Measurements from ENCODE around the gene PAPLN.

DNA sequence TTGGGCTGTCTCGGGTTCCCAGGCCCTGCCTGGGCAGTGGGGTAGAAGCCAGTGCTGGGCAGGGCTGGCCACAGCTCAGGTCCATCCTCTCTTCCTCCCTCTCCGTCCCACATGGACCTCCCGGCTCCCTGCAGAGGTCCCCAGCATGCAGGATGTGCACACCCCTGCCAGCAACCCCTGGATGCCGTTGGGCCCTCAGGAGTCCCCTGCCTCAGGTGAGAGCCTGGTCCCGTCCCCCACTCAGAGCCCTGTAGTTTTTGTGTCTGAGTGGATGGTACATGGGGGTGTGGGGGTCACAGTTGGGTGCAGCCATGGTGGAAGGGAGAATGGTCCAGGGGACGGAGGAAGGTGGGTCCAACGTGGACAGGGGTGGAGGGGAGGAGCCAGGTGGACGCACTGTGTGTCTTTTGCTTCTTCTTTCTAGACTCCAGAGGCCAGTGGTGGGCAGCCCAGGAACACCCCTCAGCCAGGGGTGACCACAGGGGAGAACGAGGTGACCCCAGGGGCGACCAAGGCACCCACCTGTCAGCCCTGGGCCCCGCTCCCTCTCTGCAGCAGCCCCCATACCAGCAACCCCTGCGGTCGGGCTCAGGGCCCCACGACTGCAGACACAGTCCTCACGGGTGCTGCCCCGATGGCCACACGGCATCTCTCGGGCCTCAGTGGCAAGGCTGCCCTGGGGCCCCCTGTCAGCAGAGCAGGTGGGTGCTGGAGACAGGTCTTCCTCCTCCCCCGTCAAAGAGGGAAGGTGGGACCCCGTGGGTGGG lies 21.7 kb downstream of the PAPLN start:
- TF ChIP-seq, protein P1, sequence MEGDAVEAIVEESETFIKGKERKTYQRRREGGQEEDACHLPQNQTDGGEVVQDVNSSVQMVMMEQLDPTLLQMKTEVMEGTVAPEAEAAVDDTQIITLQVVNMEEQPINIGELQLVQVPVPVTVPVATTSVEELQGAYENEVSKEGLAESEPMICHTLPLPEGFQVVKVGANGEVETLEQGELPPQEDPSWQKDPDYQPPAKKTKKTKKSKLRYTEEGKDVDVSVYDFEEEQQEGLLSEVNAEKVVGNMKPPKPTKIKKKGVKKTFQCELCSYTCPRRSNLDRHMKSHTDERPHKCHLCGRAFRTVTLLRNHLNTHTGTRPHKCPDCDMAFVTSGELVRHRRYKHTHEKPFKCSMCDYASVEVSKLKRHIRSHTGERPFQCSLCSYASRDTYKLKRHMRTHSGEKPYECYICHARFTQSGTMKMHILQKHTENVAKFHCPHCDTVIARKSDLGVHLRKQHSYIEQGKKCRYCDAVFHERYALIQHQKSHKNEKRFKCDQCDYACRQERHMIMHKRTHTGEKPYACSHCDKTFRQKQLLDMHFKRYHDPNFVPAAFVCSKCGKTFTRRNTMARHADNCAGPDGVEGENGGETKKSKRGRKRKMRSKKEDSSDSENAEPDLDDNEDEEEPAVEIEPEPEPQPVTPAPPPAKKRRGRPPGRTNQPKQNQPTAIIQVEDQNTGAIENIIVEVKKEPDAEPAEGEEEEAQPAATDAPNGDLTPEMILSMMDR (IDR thresholded peaks at IDR 0.05): no peak
- TF ChIP-seq POLR2A (IDR thresholded peaks at IDR 0.05): no peak
